Measurements from ENCODE around the gene EEF1AKMT1. TPM values are rescaled to one million over a fixed set of nuclear protein-coding genes. Genes with fewer than 3 reads are reported as not detected.

Gene EEF1AKMT1
- total RNA-seq, 2 donors from 2014 or later = 8.8 to 10.3 TPM

DNA sequence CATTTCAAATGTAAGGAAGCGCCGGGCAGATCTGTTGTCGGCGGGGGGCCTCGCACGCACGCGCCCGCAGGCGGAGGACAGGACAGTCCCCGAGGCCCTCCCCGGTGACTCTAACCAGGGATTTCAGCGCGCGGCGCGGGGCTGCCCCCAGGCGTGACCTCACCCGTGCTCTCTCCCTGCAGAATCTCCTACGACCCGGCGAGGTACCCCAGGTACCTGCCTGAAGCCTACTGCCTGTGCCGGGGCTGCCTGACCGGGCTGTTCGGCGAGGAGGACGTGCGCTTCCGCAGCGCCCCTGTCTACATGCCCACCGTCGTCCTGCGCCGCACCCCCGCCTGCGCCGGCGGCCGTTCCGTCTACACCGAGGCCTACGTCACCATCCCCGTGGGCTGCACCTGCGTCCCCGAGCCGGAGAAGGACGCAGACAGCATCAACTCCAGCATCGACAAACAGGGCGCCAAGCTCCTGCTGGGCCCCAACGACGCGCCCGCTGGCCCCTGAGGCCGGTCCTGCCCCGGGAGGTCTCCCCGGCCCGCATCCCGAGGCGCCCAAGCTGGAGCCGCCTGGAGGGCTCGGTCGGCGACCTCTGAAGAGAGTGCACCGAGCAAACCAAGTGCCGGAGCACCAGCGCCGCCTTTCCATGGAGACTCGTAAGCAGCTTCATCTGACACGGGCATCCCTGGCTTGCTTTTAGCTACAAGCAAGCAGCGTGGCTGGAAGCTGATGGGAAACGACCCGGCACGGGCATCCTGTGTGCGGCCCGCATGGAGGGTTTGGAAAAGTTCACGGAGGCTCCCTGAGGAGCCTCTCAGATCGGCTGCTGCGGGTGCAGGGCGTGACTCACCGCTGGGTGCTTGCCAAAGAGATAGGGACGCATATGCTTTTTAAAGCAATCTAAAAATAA lies 52.1 kb downstream of the EEF1AKMT1 start:
- Mint-ChIP-seq H3K27me3 (ENCODE audit: low read depth) (peaks cover 24% of the 10 kb centered on the region), H3K27ac (no peak overlapping the region)
- DNase-seq = peak in 1 of 2 donors; percentile 33

DNA sequence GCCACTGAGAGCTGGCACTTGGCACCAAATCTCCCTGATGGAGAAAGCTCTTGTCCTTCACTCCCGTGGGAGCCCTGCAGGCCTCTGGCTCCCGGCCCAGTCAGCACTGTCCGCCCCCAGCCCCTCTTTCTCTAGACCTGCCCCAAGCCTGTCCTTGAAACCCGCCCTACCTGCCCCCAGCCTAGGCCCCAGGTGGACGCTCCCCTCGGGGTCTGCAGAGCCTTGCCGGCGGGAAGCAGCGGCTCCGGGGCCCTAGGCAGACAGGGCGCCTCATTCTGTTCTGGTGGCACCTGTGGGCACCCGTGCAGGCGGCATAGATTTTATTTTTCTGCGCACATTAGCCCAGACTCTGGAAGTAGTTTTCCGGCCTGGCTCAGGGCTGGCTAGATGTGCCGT lies 52.7 kb downstream of the EEF1AKMT1 start:
- Mint-ChIP-seq H3K9me3 (no peaks in the 10 kb centered on the region), H3K4me3 (peak overlapping the region; percentile 49 to 79), H3K27ac (no peak overlapping the region), H3K36me3 (ENCODE audit: insufficient read depth in 2 of 2) (no peaks in the 10 kb centered on the region), H3K27me3 (ENCODE audit: low read depth) (peaks cover 24% of the 10 kb centered on the region), H3K4me1 (ENCODE audit: low read depth) (peaks cover 14% of the 10 kb centered on the region)
- no peak for DNase-seq
- ATAC-seq (replicated peaks in 1 of 2) = no peak

More for the DNA sequence above, 52.1 kb downstream of the EEF1AKMT1 start:
- no peaks in the 10 kb centered on the region for H3K36me3 Mint-ChIP-seq (ENCODE audit: insufficient read depth in 2 of 2)
- H3K4me1 Mint-ChIP-seq (ENCODE audit: low read depth) = peaks cover 14% of the 10 kb centered on the region
- peak overlapping the region; percentile 77 to 79 for H3K4me3 Mint-ChIP-seq
- no peaks in the 10 kb centered on the region for H3K9me3 Mint-ChIP-seq
- peak; percentile 68 to 69 for ATAC-seq (replicated peaks in 1 of 2)

DNA sequence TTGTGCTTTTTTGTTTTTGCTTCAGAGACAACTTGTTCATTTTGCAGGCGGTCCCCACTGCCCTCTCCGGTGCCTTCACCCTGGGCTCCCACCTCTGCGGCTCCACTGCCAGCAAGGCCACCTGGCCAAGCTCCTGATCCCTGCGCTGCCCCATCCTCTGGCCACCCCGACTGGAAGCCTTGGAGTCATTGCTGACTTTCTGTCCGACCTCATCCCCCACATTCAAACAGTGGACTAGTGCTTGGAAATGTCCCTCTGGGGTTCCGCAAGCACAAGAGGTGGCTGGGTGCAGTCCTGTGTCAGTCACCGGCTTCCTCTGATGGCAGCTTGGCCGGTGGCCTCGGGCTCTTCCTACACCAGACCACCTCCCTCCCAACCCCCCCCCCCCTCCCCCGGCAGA lies 53.3 kb downstream of the EEF1AKMT1 start:
- peaks cover 14% of the 10 kb centered on the region for H3K4me1 Mint-ChIP-seq (ENCODE audit: low read depth)
- no peak for ATAC-seq (replicated peaks in 1 of 2)
- H3K27ac Mint-ChIP-seq = no peak overlapping the region
- no peak for DNase-seq
- H3K27me3 Mint-ChIP-seq (ENCODE audit: low read depth) = peaks cover 24% of the 10 kb centered on the region
- no peaks in the 10 kb centered on the region for H3K36me3 Mint-ChIP-seq (ENCODE audit: insufficient read depth in 2 of 2)
- H3K4me3 Mint-ChIP-seq = no peak overlapping the region
- no peaks in the 10 kb centered on the region for H3K9me3 Mint-ChIP-seq

GRCh38 chr13:20719783-20720182 lies 54.0 kb downstream of the EEF1AKMT1 start:
- no peak overlapping the region for H3K27ac Mint-ChIP-seq
- no peaks in the 10 kb centered on the region for H3K36me3 Mint-ChIP-seq (ENCODE audit: insufficient read depth in 2 of 2)
- no peak overlapping the region for H3K4me3 Mint-ChIP-seq
- ATAC-seq (replicated peaks in 1 of 2) (no peak), DNase-seq (no peak)
- peaks cover 24% of the 10 kb centered on the region for H3K27me3 Mint-ChIP-seq (ENCODE audit: low read depth)
- H3K9me3 Mint-ChIP-seq = no peaks in the 10 kb centered on the region
- H3K4me1 Mint-ChIP-seq (ENCODE audit: low read depth) = peaks cover 14% of the 10 kb centered on the region

DNA sequence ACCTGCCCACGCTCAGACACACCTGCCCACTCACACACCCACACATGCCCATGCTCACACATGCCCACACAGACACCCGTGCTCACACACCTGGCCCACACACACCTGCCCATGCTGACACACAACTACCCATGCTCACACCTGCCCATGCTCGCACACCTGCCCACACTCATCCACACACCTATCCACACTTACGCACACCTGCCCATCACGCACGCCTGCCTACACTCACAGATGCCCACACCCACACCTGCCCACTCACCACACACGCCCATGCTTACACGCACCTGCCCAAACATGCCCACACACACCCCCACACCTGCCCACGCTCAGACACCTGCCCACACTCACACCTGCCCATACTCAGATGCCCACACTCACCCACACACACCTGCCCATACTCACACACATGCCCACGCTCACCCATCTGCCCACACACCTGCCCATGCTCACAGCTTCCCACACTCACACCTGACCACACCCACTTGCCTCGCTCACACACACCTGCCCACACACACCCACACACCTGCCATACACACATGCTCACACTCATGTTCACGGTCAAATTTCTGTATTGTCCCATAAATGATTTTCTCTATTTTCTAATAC lies 54.7 kb downstream of the EEF1AKMT1 start:
- no peaks in the 10 kb centered on the region for H3K36me3 Mint-ChIP-seq (ENCODE audit: insufficient read depth in 2 of 2)
- H3K4me1 Mint-ChIP-seq (ENCODE audit: low read depth) = peaks cover 14% of the 10 kb centered on the region
- peaks cover 27% of the 10 kb centered on the region for H3K27me3 Mint-ChIP-seq (ENCODE audit: low read depth)
- H3K4me3 Mint-ChIP-seq = no peak overlapping the region
- H3K27ac Mint-ChIP-seq = no peak overlapping the region
- H3K9me3 Mint-ChIP-seq = no peaks in the 10 kb centered on the region
- ATAC-seq (replicated peaks in 1 of 2) (no peak), DNase-seq (no peak)

DNA sequence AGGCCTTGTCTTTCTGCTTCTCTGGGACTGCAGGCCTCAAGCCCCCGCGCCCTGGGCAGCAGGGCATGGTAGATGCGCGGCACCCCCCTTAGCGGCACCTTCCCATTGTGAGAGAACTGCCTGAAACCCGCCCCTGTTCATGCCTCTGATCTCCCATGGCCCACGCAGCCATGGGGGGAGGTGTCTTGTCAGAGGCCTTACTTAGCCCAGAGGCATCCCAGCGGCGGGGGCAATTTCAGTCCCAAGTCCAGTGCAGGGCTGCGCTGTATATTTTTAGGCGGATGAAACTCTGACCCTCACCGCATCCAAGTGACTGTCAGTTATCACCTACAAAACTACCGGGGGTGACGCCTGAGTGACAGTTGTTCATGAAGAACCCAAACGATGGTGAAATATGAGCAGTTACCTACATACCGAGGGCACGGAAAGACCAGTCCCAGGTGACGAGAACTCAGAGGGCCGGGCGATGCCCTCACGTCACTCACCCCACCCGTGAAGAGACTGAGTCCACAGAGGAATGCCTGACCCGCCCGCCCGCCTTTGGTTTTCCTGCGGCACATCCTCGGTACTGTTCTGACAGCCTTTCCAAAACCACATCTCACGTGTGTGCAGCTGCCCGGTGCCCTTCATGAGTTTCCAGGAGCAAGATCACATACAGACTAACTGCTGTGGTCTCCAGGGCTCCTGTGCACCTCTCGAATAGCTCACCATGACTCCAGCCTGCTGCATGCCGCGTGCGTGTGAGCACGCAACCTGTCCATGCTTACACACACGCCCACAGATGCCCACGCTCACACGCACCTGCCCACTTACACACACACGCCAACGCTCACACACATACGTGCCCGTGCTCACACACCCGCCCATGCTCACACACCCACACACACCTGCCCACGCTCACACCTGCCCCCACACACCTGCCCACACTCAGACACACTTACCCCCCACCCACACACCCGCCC lies 55.9 kb downstream of the EEF1AKMT1 start:
- no peak overlapping the region for H3K4me3 Mint-ChIP-seq
- H3K27ac Mint-ChIP-seq = no peak overlapping the region
- H3K4me1 Mint-ChIP-seq (ENCODE audit: low read depth) = peaks cover 20% of the 10 kb centered on the region
- DNase-seq (no peak), ATAC-seq (replicated peaks in 1 of 2) (no peak)
- peaks cover 35% of the 10 kb centered on the region for H3K27me3 Mint-ChIP-seq (ENCODE audit: low read depth)
- no peaks in the 10 kb centered on the region for H3K9me3 Mint-ChIP-seq
- no peaks in the 10 kb centered on the region for H3K36me3 Mint-ChIP-seq (ENCODE audit: insufficient read depth in 2 of 2)

DNA sequence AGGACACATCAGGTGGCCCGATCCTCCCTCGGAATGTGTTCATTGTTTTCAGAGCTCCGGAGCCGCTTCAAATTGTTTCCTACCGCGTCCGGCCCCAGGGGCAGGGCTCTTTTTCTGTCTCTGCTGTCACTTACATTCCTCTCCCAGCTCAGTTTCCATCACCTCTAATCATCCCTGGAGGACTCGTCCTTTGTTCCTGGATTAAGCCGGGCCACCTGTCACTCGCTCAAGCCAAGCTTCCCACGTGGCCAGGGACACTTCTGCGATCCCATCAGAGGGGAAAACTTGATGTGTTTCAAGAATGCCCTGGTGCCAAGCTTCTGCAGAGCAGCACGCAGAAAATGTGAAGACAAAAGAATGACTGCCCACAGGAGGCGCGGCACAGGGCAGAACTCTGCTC lies 56.8 kb downstream of the EEF1AKMT1 start:
- no peak overlapping the region for H3K27ac Mint-ChIP-seq
- H3K4me1 Mint-ChIP-seq (ENCODE audit: low read depth) = peaks cover 18% of the 10 kb centered on the region
- no peak for DNase-seq
- no peaks in the 10 kb centered on the region for H3K9me3 Mint-ChIP-seq
- no peaks in the 10 kb centered on the region for H3K36me3 Mint-ChIP-seq (ENCODE audit: insufficient read depth in 2 of 2)
- no peak overlapping the region for H3K4me3 Mint-ChIP-seq
- no peak for ATAC-seq (replicated peaks in 1 of 2)
- H3K27me3 Mint-ChIP-seq (ENCODE audit: low read depth) = peaks cover 27% of the 10 kb centered on the region

DNA sequence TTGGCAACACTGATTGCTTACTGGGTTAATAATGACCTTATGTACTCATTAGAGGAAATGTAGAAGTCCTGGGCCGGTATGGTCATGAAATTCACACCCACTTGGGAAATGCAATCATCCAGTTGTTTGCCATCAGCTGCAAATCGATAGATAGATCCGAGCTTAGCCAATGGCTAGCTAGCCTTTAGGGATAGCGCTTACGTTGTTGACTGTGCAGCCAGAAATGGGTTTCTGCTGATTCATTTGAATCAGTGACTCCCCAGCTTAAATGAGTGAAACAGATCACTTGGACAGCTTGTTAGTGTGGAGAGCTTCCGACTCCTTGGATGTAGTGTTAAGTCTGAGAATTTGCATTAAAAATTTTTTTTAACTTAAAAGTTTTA lies 58.4 kb downstream of the EEF1AKMT1 start:
- DNase-seq = no peak
- no peak overlapping the region for H3K4me3 Mint-ChIP-seq
- no peaks in the 10 kb centered on the region for H3K9me3 Mint-ChIP-seq
- H3K27ac Mint-ChIP-seq = no peak overlapping the region
- H3K27me3 Mint-ChIP-seq (ENCODE audit: low read depth) = peaks cover 17% of the 10 kb centered on the region
- H3K4me1 Mint-ChIP-seq (ENCODE audit: low read depth) = peaks cover 14% of the 10 kb centered on the region
- ATAC-seq (replicated peaks in 1 of 2) = no peak
- H3K36me3 Mint-ChIP-seq (ENCODE audit: insufficient read depth in 2 of 2) = no peaks in the 10 kb centered on the region

GRCh38 chr13:20714563-20715329 lies 59.0 kb downstream of the EEF1AKMT1 start:
- Mint-ChIP-seq H3K4me1 (ENCODE audit: low read depth) (peaks cover 15% of the 10 kb centered on the region), H3K4me3 (no peak overlapping the region), H3K9me3 (no peaks in the 10 kb centered on the region), H3K36me3 (ENCODE audit: insufficient read depth in 2 of 2) (no peaks in the 10 kb centered on the region), H3K27ac (no peak overlapping the region), H3K27me3 (ENCODE audit: low read depth) (peaks cover 17% of the 10 kb centered on the region)
- ATAC-seq (replicated peaks in 1 of 2) (no peak), DNase-seq (no peak)

DNA sequence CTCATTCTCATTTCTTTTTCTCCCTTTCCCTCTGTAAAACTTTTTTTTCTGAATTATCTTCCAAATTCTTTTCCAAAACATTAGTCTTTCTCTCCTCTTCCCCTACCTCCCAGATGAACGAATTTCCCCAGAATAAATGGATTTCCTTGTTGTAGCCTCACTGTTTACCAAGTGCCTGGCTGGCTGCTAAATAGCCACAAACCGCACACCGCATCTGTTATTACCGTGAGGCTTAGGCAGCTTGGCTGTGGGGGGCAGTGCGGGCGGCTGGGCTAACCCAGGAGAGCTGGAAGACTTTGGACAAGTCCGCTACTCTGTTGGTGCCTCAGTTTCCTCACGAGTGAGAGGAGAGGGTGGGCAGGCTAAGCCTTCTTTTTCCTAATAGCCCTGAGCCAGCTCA lies 59.6 kb downstream of the EEF1AKMT1 start:
- no peak overlapping the region for H3K27ac Mint-ChIP-seq
- no peak overlapping the region for H3K4me3 Mint-ChIP-seq
- H3K27me3 Mint-ChIP-seq (ENCODE audit: low read depth) = peaks cover 17% of the 10 kb centered on the region
- peaks cover 19% of the 10 kb centered on the region for H3K4me1 Mint-ChIP-seq (ENCODE audit: low read depth)
- ATAC-seq (replicated peaks in 1 of 2) (no peak), DNase-seq (no peak)
- no peaks in the 10 kb centered on the region for H3K36me3 Mint-ChIP-seq (ENCODE audit: insufficient read depth in 2 of 2)
- H3K9me3 Mint-ChIP-seq = no peaks in the 10 kb centered on the region

DNA sequence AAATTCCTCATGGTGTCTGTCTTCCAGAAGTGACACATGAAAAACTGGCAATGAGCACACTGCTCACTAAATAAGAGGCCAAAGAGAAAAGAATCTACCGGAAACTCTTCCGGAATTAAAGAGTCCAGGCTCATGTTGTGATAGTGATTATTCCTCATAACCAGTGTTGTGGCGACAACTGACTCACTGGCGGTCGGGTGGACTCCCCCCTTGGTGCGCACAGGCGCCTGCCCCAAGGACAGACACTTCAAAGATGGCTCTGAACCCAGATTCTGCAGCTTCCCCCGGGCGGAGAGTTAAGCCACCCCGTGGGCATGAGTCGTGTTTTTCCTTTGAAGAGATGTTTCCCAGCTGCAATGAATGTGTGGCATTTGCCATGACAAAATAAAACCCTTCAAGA lies 60.0 kb downstream of the EEF1AKMT1 start:
- no peak for DNase-seq
- no peak for ATAC-seq (replicated peaks in 1 of 2)
- H3K9me3 Mint-ChIP-seq = no peaks in the 10 kb centered on the region
- no peaks in the 10 kb centered on the region for H3K36me3 Mint-ChIP-seq (ENCODE audit: insufficient read depth in 2 of 2)
- H3K27ac Mint-ChIP-seq = no peak overlapping the region
- peaks cover 19% of the 10 kb centered on the region for H3K4me1 Mint-ChIP-seq (ENCODE audit: low read depth)
- H3K27me3 Mint-ChIP-seq (ENCODE audit: low read depth) = peaks cover 17% of the 10 kb centered on the region
- H3K4me3 Mint-ChIP-seq = no peak overlapping the region

GRCh38 chr13:20713014-20713376 lies 60.8 kb downstream of the EEF1AKMT1 start:
- H3K4me3 Mint-ChIP-seq = peak overlapping the region; percentile 51 to 53
- no peaks in the 10 kb centered on the region for H3K36me3 Mint-ChIP-seq (ENCODE audit: insufficient read depth in 2 of 2)
- H3K9me3 Mint-ChIP-seq = no peaks in the 10 kb centered on the region
- peaks cover 19% of the 10 kb centered on the region for H3K4me1 Mint-ChIP-seq (ENCODE audit: low read depth)
- no peak for DNase-seq
- peaks cover 17% of the 10 kb centered on the region for H3K27me3 Mint-ChIP-seq (ENCODE audit: low read depth)
- H3K27ac Mint-ChIP-seq = no peak overlapping the region
- no peak for ATAC-seq (replicated peaks in 1 of 2)

Data from activated T-cell treated with anti-CD3 and anti-CD28 coated beads, Interleukin-2, amount 50 U/mL, for 72 hours (primary cell).